Activated naive CD4-positive, alpha-beta T cell treated with anti-CD3 and anti-CD28 coated beads for 36 hours (primary cell): ENCODE data around the gene ATP6V0C. TPM values are rescaled to one million over a fixed set of nuclear protein-coding genes. Genes with fewer than 3 reads are reported as not detected.
A peak's percentile ranks its signal among the peaks of the same experiment; 100 is the strongest.

Source experiments
- CTCF ChIA-PET: fragments of 350-600 bp; sonication (Branson Sonifier 250); formaldehyde crosslinking; loops from one replicate; lab custom pipeline; 2021; ENCODE audit warnings: antibody characterized with exemption; lab: Charles Lee
- DNase-seq: peaks from one replicate; pipeline ENCODE4 v3.0.0-alpha.2; 2020
- H3K27ac Mint-ChIP-seq: one replicate; pipeline ENCODE4 v1.8.0; 2021; ENCODE audit warnings: mild to moderate bottlenecking, mixed read lengths
- H3K27me3 Mint-ChIP-seq: one replicate; pipeline ENCODE4 v1.8.0; 2021; ENCODE audit warnings: low read depth, mixed read lengths
- H3K36me3 Mint-ChIP-seq: one replicate; pipeline ENCODE4 v1.8.0; 2021; ENCODE audit warnings: low read depth, mixed read lengths
- H3K4me1 Mint-ChIP-seq: one replicate; pipeline ENCODE4 v1.8.0; 2021; ENCODE audit warnings: low read depth, mixed read lengths
- H3K4me3 Mint-ChIP-seq: one replicate; pipeline ENCODE4 v1.8.0; 2021; ENCODE audit warnings: mild to moderate bottlenecking, moderate library complexity, mixed read lengths
- H3K9me3 Mint-ChIP-seq: one replicate; pipeline ENCODE4 v1.8.0; 2021; ENCODE audit warnings: mixed read lengths
- intact Hi-C: fragments of 100-400 bp; cut with micrococcal nuclease; formaldehyde crosslinking; loops from one replicate; pipeline ENCODE4 v1.15.1; 2023
- total RNA-seq, 2 experiments: library from RNA; stranded (reverse); gene quantifications; one replicate each; pipeline ENCODE4 v1.2.3, GENCODE V29; 2021

Gene ATP6V0C
- total RNA-seq, 2 experiments from 2014 or later: 81.9 TPM

DNA sequence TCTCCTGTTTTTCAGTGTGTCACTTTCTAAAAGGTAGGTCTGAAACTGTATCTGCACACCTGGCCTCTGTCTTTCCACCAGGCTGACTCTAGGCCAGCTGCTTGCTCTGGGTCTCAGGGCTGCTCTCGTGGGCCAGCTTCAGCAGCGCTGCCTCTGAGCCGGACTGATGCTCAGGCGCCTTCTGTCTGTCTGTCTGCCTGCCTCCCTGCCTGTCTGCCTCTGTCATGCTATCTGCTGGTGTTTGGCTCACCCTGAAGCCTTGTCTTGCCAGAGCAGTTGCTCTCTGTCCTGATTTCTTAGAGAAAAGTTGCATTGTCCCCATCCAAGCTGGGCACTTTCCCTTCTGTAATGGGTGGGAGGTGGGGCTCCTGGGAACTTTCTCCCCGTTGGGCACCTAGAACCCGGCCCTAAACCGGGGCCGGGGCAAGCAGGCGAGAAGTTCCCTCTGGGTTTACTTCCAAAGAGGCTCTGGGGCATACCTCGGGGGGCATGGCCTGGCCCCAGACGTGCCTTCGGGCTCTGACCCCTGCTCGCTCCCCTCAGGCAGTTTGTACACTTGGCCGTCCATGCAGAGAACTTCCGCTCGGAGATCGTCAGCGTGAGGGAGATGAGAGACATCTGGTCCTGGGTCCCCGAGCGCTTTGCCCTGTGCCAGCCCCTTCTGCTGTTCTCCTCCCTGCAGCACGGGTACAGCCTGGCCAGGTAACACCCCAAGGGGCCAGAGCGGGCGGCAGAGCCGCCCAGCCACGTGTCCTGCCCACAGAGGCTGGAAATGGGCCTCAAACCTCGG lies 15.9 kb upstream of the ATP6V0C start:
- peaks cover 2% of the 10 kb centered on the region for H3K4me1 Mint-ChIP-seq
- H3K9me3 Mint-ChIP-seq: no peaks in the 10 kb centered on the region
- H3K4me3 Mint-ChIP-seq: no peak overlapping the region
- intact Hi-C loops: no loop called here
- H3K27ac Mint-ChIP-seq: no peak overlapping the region
- H3K36me3 Mint-ChIP-seq: peaks cover 4% of the 10 kb centered on the region
- no peak for DNase-seq
- CTCF ChIA-PET: no interaction called here
- H3K27me3 Mint-ChIP-seq: no peaks in the 10 kb centered on the region

DNA sequence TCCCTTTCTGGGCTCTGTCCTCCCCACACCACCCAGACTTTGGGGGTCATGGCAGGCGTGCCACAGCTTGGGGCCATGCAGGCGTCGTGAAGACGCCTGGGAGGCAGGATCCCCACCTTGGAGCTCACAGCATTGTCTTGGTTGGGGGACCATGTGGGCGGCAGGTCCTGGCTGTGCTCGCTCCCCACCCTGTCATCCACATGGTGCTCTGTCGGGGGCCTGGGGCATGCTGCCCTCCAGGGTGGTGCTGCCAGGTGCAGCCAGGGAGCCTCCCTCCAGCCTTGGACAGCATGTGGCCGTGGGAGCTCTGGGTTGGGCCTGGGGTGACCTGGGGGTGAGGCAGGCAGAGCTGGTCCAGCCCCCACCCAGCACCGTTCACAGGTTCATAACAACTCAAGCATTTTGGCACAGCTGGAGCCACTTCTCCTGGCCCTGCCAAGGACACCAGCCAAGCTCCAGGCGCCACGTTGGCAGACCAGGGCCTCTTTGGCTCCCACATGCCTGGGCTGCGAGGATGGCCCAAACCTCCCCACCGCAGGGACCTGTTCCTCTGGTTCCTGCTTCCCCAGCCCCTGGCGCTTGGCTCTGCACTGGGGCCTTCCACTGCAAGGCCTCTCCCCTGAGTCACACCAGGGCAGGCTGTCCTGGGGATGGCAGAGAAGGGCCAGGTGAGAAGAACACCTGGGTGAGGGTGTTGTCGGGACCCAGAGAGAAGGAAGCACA lies 15.1 kb upstream of the ATP6V0C start:
- intact Hi-C loops: no loop called here
- Mint-ChIP-seq H3K9me3 (no peaks in the 10 kb centered on the region), H3K27me3 (no peaks in the 10 kb centered on the region), H3K36me3 (peaks cover 4% of the 10 kb centered on the region), H3K27ac (no peak overlapping the region), H3K4me3 (no peak overlapping the region), H3K4me1 (peaks cover 2% of the 10 kb centered on the region)
- no peak for DNase-seq
- CTCF ChIA-PET: interaction anchor here (0.7 kb wide), 1 partner anchor 34 kb away, joined by 3 read pairs; no protein-coding TSS in a partner anchor

DNA sequence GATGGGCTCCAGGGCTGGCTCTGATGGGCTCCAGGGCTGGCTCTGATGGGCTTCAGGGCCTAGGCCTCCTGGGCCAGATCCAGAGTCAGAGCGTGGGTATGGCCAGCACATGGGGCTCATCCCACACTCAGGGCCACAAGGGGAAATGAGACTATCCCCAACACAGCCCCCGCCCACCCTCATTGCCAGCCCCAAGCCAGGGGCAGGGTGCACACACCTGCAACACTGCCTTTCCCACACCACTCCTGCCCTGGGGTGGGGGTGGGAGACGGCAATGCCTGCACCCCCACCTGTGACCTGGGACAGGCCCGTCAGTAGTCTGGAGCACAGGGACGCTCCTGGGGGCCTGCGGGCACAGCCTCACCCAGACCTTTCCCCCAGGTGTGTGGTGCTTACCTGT lies 14.3 kb upstream of the ATP6V0C start:
- intact Hi-C loops: no loop called here
- no peak for DNase-seq
- CTCF ChIA-PET: interaction anchor here (1.5 kb wide), 1 partner anchor 19 kb away, joined by 3 read pairs; no protein-coding TSS in a partner anchor

DNA sequence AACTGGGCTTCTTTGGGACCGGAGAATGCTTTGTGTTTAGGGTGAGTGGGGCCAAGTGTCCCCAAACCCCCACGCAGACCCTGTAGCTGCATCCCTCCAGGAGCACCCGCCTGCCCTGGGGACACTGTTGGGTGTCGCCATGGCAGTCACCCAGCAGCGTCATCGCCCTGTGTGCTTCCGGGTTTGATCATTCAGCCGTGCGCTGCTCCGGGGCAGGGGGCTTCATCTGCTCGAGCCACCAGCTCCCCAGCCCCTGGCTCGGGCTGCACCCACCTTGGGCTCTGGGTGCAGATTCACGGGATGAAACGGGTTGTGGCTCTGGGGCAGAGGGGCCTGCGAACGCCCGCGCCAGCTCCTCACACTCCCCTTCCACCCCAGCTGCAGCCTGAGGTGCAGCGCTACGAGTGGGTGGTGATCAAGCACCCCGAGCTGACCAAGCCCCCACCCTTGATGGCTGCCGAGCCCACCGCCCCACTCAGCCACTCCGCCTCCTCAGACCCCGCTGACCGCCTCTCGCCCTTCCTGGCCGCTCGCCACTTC lies 13.8 kb upstream of the ATP6V0C start:
- Mint-ChIP-seq H3K27ac (no peak overlapping the region), H3K4me1 (peaks cover 2% of the 10 kb centered on the region), H3K36me3 (peaks cover 4% of the 10 kb centered on the region), H3K27me3 (no peaks in the 10 kb centered on the region), H3K9me3 (no peaks in the 10 kb centered on the region), H3K4me3 (no peak overlapping the region)
- intact Hi-C loops: no loop called here
- CTCF ChIA-PET: interaction anchor here (1.3 to 1.8 kb wide), 3 partner anchors 19 to 146 kb away, joined by 3 to 5 read pairs (median 4); no protein-coding TSS in a partner anchor
- no peak for DNase-seq

More for the DNA sequence above, 14.3 kb upstream of the ATP6V0C start:
- Mint-ChIP-seq H3K4me1 (peaks cover 2% of the 10 kb centered on the region), H3K9me3 (no peaks in the 10 kb centered on the region), H3K27ac (no peak overlapping the region), H3K4me3 (no peak overlapping the region), H3K36me3 (peaks cover 4% of the 10 kb centered on the region), H3K27me3 (no peaks in the 10 kb centered on the region)

DNA sequence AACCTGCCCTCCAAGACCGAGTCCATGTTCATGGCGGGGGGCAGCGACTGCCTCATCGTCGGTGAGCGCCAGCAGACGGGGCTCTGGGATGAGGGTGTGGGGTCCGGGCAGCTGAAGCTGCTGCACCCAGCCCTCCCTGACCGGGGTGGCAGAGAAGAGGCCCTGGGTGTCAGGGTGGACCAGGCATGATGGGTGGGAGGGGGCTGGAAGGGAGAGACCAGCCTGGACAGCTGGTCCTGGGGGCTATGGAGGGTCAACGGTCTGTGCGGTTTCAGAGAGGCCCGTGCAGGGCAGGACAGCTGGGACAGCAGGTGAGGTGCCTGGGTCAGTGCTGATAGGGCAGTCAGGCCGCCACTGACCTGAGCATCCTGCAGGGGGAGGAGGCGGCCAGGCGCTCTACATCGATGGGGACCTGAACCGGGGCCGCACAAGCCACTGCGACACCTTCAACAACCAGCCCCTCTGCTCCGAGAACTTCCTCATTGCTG lies 13.3 kb upstream of the ATP6V0C start:
- CTCF ChIA-PET: interaction anchor here (0.6 to 1.8 kb wide), 9 partner anchors 9 to 305 kb away, joined by 3 to 8 read pairs (median 4); no protein-coding TSS in a partner anchor
- H3K9me3 Mint-ChIP-seq: no peaks in the 10 kb centered on the region
- peaks cover 2% of the 10 kb centered on the region for H3K4me1 Mint-ChIP-seq
- no peak overlapping the region for H3K4me3 Mint-ChIP-seq
- H3K27me3 Mint-ChIP-seq: no peaks in the 10 kb centered on the region
- H3K36me3 Mint-ChIP-seq: peaks cover 4% of the 10 kb centered on the region
- intact Hi-C loops: no loop called here
- DNase-seq: no peak
- no peak overlapping the region for H3K27ac Mint-ChIP-seq

DNA sequence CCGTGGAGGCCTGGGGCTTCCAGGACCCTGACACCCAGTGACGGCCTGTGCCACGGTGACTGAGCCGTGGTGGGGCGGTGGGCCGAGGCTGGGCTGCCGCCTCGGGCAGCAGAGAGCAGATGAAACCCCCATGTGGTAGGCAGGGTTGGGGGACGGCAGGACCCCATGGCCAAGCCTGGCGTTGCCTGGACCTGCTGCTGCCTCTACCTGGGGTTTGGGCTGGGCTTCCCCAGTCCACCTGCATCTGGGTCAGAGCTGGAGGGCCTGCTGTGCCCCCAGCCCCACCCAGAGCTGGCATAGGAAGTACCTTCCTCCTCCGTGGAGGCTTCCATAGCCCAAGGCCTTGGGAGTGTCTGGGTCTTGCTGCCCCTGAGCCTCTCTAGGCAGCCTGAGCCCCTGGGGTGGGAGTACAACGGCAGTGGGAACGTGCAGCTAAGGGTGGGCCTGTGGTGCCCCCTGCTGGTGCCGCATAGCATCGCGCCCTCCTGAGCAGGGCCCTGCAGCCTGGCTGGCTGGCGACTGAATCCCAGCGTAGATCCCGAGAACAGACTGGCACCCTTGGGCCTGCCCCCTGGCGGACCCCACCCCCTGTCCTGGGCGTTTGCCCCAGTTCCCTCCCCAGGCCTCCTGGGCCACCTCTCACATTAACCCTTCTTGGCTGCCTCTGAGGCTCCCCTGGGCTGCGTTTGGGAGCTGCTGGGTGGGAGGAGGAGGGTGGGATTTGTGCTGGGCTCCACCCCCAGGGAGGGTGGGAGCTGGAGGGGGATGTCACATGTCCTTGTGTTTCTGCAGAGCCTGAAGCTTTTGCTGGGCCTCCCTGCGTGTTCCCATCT lies 12.6 kb upstream of the ATP6V0C start:
- Mint-ChIP-seq H3K27me3 (no peaks in the 10 kb centered on the region), H3K4me3 (no peak overlapping the region), H3K9me3 (no peaks in the 10 kb centered on the region), H3K27ac (no peak overlapping the region), H3K4me1 (peaks cover 2% of the 10 kb centered on the region), H3K36me3 (peaks cover 4% of the 10 kb centered on the region)
- intact Hi-C loops: loop anchor here (1.0 kb wide), 3 partner anchors 72 to 306 kb away; partner anchors contain the start of genes ABCA3 and CCNF
- CTCF ChIA-PET: interaction anchor here (0.6 to 1.8 kb wide), 22 partner anchors 9 to 795 kb away, joined by 3 to 8 read pairs (median 3); partner anchors contain the start of genes ABCA3, ECI1 and MAPK8IP3
- peak; percentile 84 for DNase-seq

DNA sequence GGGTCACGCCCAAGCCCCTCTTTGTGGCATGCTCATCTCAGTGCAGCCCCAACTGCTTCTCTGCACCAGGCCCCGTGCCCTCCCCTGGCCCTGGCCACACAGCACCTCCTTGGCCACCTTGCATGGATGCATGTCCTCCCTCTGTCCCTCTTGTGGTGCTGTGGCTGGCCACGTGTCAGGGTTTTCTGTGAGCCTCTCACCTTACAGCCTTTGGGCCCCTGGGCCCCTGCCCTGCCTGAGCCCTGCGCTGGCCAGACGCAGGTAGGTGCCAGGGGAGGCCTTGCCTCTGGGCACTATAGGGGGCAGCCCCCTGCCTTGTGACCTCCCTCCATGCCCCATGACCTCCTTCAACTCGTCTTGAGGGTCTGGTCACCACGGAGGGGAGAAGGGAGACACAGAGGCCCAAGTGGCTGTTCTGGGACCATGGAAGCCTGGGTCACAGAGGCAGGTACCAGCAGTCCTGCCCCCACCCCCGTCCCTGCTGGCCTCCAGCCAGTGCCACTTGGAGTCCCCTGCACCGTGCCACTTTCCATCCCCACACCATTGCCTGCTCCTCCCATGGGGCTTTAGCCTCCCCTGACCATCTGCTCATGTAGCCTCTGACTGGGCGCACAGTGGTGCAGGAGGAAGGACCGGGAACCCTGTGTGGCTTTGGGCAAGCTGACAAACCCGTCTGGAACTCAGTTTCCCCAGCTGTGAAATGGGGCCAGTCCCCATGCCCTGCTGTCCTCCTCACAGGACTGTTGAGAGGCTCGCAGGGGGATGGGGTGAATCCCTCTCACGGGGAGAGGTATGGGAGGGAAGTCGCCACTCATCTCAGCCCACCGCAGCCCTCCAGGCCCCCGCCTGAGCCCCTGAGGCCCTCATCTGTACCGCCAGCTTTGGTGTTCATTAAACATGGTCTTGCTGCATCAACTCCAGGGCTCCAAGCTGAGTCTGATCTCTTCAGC lies 11.5 kb upstream of the ATP6V0C start:
- H3K36me3 Mint-ChIP-seq: peaks cover 4% of the 10 kb centered on the region
- H3K4me1 Mint-ChIP-seq: peaks cover 2% of the 10 kb centered on the region
- no peak overlapping the region for H3K4me3 Mint-ChIP-seq
- intact Hi-C loops: loop anchor here (1.0 kb wide), 3 partner anchors 73 to 307 kb away; partner anchors contain the start of genes ABCA3 and CCNF
- DNase-seq: no peak
- no peak overlapping the region for H3K27ac Mint-ChIP-seq
- CTCF ChIA-PET: interaction anchor here (0.6 to 1.8 kb wide), 17 partner anchors 8 to 315 kb away, joined by 3 to 8 read pairs (median 3); partner anchors contain the start of genes ABCA3 and ECI1
- no peaks in the 10 kb centered on the region for H3K27me3 Mint-ChIP-seq
- H3K9me3 Mint-ChIP-seq: no peaks in the 10 kb centered on the region

DNA sequence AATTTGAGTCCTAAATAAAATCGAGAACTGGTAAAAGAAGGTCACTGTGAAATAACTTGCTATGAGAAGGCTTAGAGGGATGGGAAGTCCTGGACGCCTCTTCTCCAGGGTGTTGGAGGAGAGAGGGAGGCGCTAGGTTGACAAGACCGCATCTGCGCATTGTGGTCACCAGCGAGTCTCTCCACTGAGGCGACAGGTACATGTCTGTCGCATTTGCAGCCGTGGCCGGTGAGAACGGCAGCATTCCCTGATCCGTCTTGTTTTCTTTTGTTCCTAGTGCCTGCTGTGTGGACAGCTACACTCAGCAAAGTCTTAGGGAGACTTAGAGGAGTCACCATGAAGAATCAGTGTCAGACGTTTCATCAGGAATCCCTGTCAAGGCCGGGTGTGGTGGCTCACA lies 8.1 kb upstream of the ATP6V0C start:
- peaks cover 1% of the 10 kb centered on the region for H3K36me3 Mint-ChIP-seq
- no peaks in the 10 kb centered on the region for H3K9me3 Mint-ChIP-seq

DNA sequence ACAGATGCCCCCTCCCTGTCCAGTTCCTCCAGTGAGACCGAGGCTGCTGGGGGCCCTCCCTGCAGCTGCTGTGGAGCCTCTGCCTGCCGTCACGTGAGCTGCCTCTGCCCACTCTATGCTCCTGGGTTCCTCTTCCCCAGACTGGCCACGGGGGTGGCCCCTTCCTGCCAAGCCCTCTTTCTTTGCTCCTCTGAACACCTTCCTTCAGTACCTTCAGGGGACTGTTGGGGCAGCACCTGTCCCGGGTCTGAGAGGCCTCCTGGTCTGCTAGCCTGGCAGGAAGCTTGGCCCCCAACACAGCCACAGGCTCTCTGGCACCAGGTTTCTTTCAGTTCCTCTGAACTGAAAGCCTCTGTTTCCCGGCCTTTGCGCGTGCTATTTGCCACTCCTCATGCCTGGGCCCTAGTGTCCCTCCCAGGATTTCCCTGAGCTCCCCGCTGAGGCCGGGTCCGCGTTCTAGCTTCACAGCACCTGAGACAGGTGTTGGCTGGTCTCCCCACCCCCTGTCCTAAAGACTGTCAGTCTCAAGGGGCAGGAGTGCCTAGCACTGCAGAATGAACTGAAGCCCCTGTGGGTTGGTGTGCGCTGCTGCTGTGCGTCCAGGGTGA lies 6.6 kb upstream of the ATP6V0C start:
- Mint-ChIP-seq H3K4me3 (no peak overlapping the region), H3K4me1 (no peaks in the 10 kb centered on the region), H3K27ac (no peak overlapping the region), H3K27me3 (no peaks in the 10 kb centered on the region), H3K36me3 (no peaks in the 10 kb centered on the region), H3K9me3 (no peaks in the 10 kb centered on the region)
- no peak for DNase-seq
- CTCF ChIA-PET: interaction anchor here (0.5 to 0.7 kb wide), 2 partner anchors 119 to 453 kb away, joined by 3 read pairs; no protein-coding TSS in a partner anchor
- intact Hi-C loops: no loop called here

More for the DNA sequence above, 8.1 kb upstream of the ATP6V0C start:
- peaks cover 2% of the 10 kb centered on the region for H3K4me1 Mint-ChIP-seq
- no peak overlapping the region for H3K4me3 Mint-ChIP-seq
- intact Hi-C loops: no loop called here
- no peaks in the 10 kb centered on the region for H3K27me3 Mint-ChIP-seq
- DNase-seq: no peak
- CTCF ChIA-PET: no interaction called here
- H3K27ac Mint-ChIP-seq: no peak overlapping the region

DNA sequence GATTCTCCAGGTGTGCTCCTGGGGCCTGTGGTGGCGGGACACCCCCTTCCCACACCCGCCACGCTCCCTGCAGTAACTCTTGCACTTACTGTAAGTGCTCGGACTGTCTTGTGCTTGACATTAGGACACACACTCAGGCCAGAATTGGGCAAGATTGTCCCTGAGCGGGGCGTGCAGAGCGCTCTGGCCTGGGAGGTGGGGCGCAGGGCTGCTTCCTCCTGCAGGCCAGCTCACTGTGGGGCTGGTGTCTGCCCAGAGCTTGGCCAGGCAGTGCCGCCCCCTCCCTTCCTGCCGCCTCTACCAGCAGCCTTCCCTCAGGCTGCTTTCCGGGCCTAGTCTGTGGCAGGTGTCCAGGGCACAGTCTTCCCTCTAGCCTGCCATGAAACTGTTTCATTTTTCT lies 6.1 kb upstream of the ATP6V0C start:
- no peak overlapping the region for H3K27ac Mint-ChIP-seq

More for the DNA sequence above, 6.1 kb upstream of the ATP6V0C start:
- peaks cover 2% of the 10 kb centered on the region for H3K4me1 Mint-ChIP-seq
- no peak for DNase-seq
- intact Hi-C loops: no loop called here
- H3K36me3 Mint-ChIP-seq: no peaks in the 10 kb centered on the region
- no peak overlapping the region for H3K4me3 Mint-ChIP-seq
- CTCF ChIA-PET: interaction anchor here (0.5 kb wide), 1 partner anchor 452 kb away, joined by 3 read pairs; no protein-coding TSS in a partner anchor
- no peaks in the 10 kb centered on the region for H3K9me3 Mint-ChIP-seq
- H3K27me3 Mint-ChIP-seq: no peaks in the 10 kb centered on the region
